Measurements from ENCODE around the gene ZNF385B.

- TF ChIP-seq CTCF (IDR thresholded peaks at IDR 0.05), result no peak
- TF ChIP-seq POLR2A (IDR thresholded peaks at IDR 0.05), result no peak
- TF ChIP-seq POLR2AphosphoS5 (IDR thresholded peaks at IDR 0.05), result no peak
- no peak for TF ChIP-seq EP300 (IDR thresholded peaks at IDR 0.05)
These were observed 117.0 kb downstream of the ZNF385B start for GRCh38 chr2:179744401-179744800.
